ENCODE measurements around the gene SEC31B.

The SEC31B gene

DNA sequence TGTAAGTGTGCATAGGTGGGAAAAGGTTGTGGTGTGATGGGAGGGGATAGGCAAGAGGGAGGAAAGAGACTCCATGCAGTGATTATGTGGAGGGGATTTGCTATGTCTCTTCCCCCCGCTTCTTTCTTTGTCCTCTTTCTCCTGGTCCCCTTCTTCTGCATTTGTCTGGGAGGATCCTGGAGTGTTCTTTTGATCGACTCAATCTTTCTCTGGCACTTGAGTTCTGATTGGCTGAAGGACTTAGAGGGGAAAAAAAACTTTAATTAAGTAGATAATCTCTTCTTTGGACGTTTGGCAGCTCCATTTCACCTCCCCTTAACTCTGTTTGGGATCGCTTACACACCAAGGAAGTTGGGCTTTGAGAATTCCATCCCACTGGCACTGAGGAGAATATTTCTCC, 57.0 kb downstream of the SEC31B start, which contains the start of gene WNT8B:
TSS of gene WNT8B (plus strand) at position 301 of the 400 bp plus-strand sequence. CDS start 160 bp downstream, outside the sequence.
- H3K9me2 ChIP-seq (ENCODE audit: low read depth, low read length), result no peaks in the 10 kb centered on the region
- no peaks in the 10 kb centered on the region for H3K9me3 ChIP-seq (ENCODE audit: low read length)
- no peak within 1 kb of the TSS for H3K9ac ChIP-seq (ENCODE audit: low read length)
- no peaks in the 10 kb centered on the region for H3K36me3 ChIP-seq (ENCODE audit: insufficient read depth, low read length)
- no peak within 1 kb of the TSS for H3K4me2 ChIP-seq (ENCODE audit: low read length)
- no peaks in the 10 kb centered on the region for H3K27me3 ChIP-seq (ENCODE audit: insufficient read depth, low read length)
- no peaks in the 10 kb centered on the region for H3F3A ChIP-seq (ENCODE audit: insufficient read depth, low read length)
- no peak within 1 kb of the TSS for H2AFZ ChIP-seq (ENCODE audit: low read length)
- H3K4me3 ChIP-seq (ENCODE audit: low read depth, low read length, poor library complexity, severe bottlenecking), result no peak within 1 kb of the TSS
- no peak for TF ChIP-seq EZH2 (IDR thresholded peaks at IDR 0.05; ENCODE audit: borderline replicate concordance, low read length)
- TF ChIP-seq, protein P1, sequence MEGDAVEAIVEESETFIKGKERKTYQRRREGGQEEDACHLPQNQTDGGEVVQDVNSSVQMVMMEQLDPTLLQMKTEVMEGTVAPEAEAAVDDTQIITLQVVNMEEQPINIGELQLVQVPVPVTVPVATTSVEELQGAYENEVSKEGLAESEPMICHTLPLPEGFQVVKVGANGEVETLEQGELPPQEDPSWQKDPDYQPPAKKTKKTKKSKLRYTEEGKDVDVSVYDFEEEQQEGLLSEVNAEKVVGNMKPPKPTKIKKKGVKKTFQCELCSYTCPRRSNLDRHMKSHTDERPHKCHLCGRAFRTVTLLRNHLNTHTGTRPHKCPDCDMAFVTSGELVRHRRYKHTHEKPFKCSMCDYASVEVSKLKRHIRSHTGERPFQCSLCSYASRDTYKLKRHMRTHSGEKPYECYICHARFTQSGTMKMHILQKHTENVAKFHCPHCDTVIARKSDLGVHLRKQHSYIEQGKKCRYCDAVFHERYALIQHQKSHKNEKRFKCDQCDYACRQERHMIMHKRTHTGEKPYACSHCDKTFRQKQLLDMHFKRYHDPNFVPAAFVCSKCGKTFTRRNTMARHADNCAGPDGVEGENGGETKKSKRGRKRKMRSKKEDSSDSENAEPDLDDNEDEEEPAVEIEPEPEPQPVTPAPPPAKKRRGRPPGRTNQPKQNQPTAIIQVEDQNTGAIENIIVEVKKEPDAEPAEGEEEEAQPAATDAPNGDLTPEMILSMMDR (IDR thresholded peaks at IDR 0.05; ENCODE audit: low read length), result no peak
- H3K4me1 ChIP-seq (ENCODE audit: insufficient read depth, low read length, severe bottlenecking), result no peaks in the 10 kb centered on the region
- H4K20me1 ChIP-seq (ENCODE audit: insufficient read depth, low read length), result no peaks in the 10 kb centered on the region
- no peaks in the 10 kb centered on the region for H3K79me2 ChIP-seq (ENCODE audit: insufficient read depth, low read length)
- H3K27ac ChIP-seq (ENCODE audit: low read depth, low read length, poor library complexity, severe bottlenecking), result no peak within 1 kb of the TSS

DNA sequence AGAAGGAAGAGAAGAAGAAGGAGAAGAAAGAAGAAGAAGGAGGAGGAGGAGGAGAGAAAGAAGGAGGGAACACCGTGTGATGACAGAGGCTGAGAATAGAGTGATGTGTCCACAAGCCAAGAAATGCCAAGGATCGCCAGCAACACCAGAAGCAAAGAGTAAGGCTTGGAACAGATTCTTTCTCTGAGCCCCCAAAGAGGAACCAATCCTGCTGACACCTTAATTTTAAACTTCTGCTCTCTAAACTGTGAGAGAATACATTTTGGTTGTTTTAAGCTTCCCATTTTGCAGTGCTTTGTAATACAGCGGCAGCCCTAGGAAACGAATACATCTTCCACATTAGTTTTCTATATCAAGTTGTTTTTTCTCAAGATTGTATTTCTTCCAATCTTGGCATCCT, 70.7 kb downstream of the SEC31B start:
- Histone ChIP-seq H3K9me2 (ENCODE audit: low read depth, low read length) (no peaks in the 10 kb centered on the region), H3K4me3 (ENCODE audit: low read depth, low read length, poor library complexity, severe bottlenecking) (no peak overlapping the region), H3K36me3 (ENCODE audit: insufficient read depth, low read length) (no peaks in the 10 kb centered on the region), H3K27me3 (ENCODE audit: insufficient read depth, low read length) (no peaks in the 10 kb centered on the region), H3F3A (ENCODE audit: insufficient read depth, low read length) (no peaks in the 10 kb centered on the region), H3K9ac (ENCODE audit: low read length) (no peak overlapping the region), H3K9me3 (ENCODE audit: low read length) (no peaks in the 10 kb centered on the region), H4K20me1 (ENCODE audit: insufficient read depth, low read length) (no peaks in the 10 kb centered on the region), H3K4me1 (ENCODE audit: insufficient read depth, low read length, severe bottlenecking) (no peaks in the 10 kb centered on the region), H3K79me2 (ENCODE audit: insufficient read depth, low read length) (no peaks in the 10 kb centered on the region), H3K4me2 (ENCODE audit: low read length) (no peak overlapping the region), H2AFZ (ENCODE audit: low read length) (no peak overlapping the region), H3K27ac (ENCODE audit: low read depth, low read length, poor library complexity, severe bottlenecking) (no peak overlapping the region)
- TF ChIP-seq EZH2 (IDR thresholded peaks at IDR 0.05; ENCODE audit: borderline replicate concordance, low read length), result no peak
- TF ChIP-seq, protein P1 (IDR thresholded peaks at IDR 0.05; ENCODE audit: low read length), result no peak

DNA sequence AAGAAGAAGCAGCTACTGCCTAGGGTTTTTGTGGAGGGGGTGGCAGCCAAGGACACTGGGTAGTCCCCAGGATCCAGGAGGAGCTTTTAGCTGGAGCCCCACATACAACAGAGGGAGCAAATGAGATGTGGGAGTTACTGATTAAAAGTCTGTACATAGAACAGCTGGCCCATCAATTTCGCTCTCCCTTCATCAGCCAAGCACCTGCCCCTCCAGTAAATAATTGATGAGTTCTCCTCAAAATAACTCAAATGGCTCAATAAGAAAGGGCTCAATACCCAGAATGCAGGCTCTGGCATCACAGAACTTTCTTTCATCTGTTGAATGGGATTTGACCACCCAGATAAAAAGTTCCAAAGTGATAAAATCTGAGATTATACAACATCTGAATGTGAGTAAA, 72.0 kb downstream of the SEC31B start:
- Histone ChIP-seq H3K79me2 (ENCODE audit: insufficient read depth, low read length) (no peaks in the 10 kb centered on the region), H3K9ac (ENCODE audit: low read length) (no peak overlapping the region), H3K4me2 (ENCODE audit: low read length) (no peak overlapping the region), H3K36me3 (ENCODE audit: insufficient read depth, low read length) (no peaks in the 10 kb centered on the region), H2AFZ (ENCODE audit: low read length) (no peak overlapping the region), H3K4me3 (ENCODE audit: low read depth, low read length, poor library complexity, severe bottlenecking) (no peak overlapping the region), H3F3A (ENCODE audit: insufficient read depth, low read length) (no peaks in the 10 kb centered on the region), H3K27me3 (ENCODE audit: insufficient read depth, low read length) (no peaks in the 10 kb centered on the region), H4K20me1 (ENCODE audit: insufficient read depth, low read length) (no peaks in the 10 kb centered on the region), H3K9me3 (ENCODE audit: low read length) (no peaks in the 10 kb centered on the region), H3K9me2 (ENCODE audit: low read depth, low read length) (no peaks in the 10 kb centered on the region), H3K27ac (ENCODE audit: low read depth, low read length, poor library complexity, severe bottlenecking) (no peak overlapping the region), H3K4me1 (ENCODE audit: insufficient read depth, low read length, severe bottlenecking) (no peaks in the 10 kb centered on the region)
- TF ChIP-seq, protein P1 (IDR thresholded peaks at IDR 0.05; ENCODE audit: low read length), result no peak
- TF ChIP-seq EZH2 (IDR thresholded peaks at IDR 0.05; ENCODE audit: borderline replicate concordance, low read length), result no peak

Data from OCI-LY1 (cell line).